ENCODE measurements around the gene SEMA3A.

Gene SEMA3A

DNA sequence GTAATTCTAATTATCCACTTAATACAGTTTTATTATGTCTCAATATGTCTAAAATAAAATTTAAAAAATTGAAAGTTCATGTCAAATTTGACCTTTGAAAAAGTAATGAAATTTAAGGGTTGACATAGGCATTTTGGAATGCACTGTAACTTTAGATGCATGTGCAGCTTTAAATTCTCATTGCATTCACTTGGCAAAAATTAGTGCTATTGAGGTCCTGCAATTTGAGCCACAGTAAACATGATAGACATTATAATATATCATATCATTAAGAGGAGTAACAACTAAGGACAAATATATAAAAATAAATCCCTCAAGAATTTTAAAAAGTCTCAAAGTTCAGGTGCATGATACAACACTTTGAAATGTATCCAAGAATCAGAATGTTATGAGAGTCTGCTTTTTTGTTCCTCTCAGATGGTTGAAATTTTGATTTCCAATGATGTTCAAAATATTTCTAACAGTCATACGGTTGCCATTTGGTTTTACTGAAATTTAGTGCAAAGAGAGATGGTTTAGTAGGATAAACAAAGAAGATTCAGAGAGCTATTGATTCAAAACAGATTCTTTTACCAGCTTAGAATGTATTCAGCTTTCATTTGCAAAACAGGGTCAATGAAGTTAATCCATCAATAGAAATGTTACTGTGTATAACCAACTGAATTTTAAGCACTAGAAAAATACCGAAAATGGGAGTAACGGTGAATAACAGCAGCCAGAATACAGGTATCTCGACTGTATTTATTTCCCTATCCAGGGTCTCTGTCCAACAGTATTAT is 71.8 kb downstream of the SEMA3A start:
- DNase-seq (ENCODE audit: low read depth) = no peak
- no peak overlapping the region for H3K4me3 ChIP-seq (ENCODE audit: control insufficient read depth, low read depth, low read length)
- TF ChIP-seq, protein P1, sequence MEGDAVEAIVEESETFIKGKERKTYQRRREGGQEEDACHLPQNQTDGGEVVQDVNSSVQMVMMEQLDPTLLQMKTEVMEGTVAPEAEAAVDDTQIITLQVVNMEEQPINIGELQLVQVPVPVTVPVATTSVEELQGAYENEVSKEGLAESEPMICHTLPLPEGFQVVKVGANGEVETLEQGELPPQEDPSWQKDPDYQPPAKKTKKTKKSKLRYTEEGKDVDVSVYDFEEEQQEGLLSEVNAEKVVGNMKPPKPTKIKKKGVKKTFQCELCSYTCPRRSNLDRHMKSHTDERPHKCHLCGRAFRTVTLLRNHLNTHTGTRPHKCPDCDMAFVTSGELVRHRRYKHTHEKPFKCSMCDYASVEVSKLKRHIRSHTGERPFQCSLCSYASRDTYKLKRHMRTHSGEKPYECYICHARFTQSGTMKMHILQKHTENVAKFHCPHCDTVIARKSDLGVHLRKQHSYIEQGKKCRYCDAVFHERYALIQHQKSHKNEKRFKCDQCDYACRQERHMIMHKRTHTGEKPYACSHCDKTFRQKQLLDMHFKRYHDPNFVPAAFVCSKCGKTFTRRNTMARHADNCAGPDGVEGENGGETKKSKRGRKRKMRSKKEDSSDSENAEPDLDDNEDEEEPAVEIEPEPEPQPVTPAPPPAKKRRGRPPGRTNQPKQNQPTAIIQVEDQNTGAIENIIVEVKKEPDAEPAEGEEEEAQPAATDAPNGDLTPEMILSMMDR (conservative IDR thresholded peaks at IDR 0.05; ENCODE audit: control insufficient read depth, insufficient read depth, low read depth, low read length) = no peak

GRCh38 chr7:84117304-84117703 is 77.3 kb downstream of the SEMA3A start:
- TF ChIP-seq, protein P1 (conservative IDR thresholded peaks at IDR 0.05; ENCODE audit: control insufficient read depth, insufficient read depth, low read depth, low read length) = no peak
- H3K4me3 ChIP-seq (ENCODE audit: control insufficient read depth, low read depth, low read length) = no peak overlapping the region
- DNase-seq (ENCODE audit: low read depth) = no peak

GRCh38 chr7:84113906-84114850 is 80.4 kb downstream of the SEMA3A start:
- TF ChIP-seq, protein P1 (conservative IDR thresholded peaks at IDR 0.05; ENCODE audit: control insufficient read depth, insufficient read depth, low read depth, low read length) = no peak
- no peak overlapping the region for H3K4me3 ChIP-seq (ENCODE audit: control insufficient read depth, low read depth, low read length)
- no peak for DNase-seq (ENCODE audit: low read depth)

- H3K4me3 ChIP-seq (ENCODE audit: control insufficient read depth, low read depth, low read length) = no peak overlapping the region
- TF ChIP-seq, protein P1 (conservative IDR thresholded peaks at IDR 0.05; ENCODE audit: control insufficient read depth, insufficient read depth, low read depth, low read length) = no peak
- DNase-seq (ENCODE audit: low read depth) = no peak
Observed at GRCh38 chr7:84113286-84113685, 81.3 kb downstream of the SEMA3A start.

- TF ChIP-seq, protein P1 (conservative IDR thresholded peaks at IDR 0.05; ENCODE audit: control insufficient read depth, insufficient read depth, low read depth, low read length) = no peak
- DNase-seq (ENCODE audit: low read depth) = no peak
- H3K4me3 ChIP-seq (ENCODE audit: control insufficient read depth, low read depth, low read length) = no peak overlapping the region
Observed at GRCh38 chr7:84112771-84113170, 81.8 kb downstream of the SEMA3A start.

DNA sequence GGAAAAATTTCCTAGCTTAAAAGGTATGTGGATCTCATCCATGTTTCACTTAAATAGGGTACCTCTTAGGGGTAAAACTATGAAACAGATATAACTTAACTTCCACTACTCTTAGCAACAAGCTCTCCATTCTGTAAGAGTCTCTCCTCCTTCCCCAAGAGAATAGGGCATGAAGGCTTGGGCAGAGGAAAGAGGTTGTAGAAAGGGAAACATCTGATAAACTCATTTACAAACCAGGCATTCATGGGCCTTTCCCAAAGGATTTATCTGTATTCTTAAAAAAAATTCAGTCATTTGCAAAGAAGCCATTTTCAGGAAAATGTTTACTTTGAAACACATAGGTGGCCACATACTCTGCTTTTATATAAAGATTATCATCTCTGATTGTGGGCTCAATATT is 82.7 kb downstream of the SEMA3A start:
- no peak for DNase-seq (ENCODE audit: low read depth)
- TF ChIP-seq, protein P1 (conservative IDR thresholded peaks at IDR 0.05; ENCODE audit: control insufficient read depth, insufficient read depth, low read depth, low read length) = no peak
- no peak overlapping the region for H3K4me3 ChIP-seq (ENCODE audit: control insufficient read depth, low read depth, low read length)

Data from fibroblast of mammary gland (primary cell).